ENCODE results near the gene ARID5A. TPM values are rescaled to one million over a fixed set of nuclear protein-coding genes. Genes with fewer than 3 reads are reported as not detected.

The ARID5A gene
- total RNA-seq, 1 donor from 2014 or later: 9.6 TPM

DNA sequence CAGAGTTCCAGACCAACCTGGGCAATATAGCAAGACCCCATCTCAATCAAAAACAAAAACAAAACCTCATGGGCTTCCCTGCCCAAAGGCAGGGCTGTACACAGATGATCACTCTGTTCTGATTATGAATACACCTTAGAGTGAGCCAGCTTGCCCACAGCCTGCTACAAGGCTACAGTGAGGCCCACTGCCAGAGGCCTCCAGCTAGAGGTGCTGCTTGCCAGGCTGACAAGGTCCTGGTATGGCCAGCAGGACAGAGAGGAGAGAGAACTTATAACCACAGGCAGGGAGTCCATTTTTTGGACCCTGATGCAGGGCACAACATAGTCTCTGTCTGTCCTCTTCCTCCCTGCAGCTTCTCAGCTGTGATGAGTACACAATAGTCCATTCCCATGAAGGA is 60.0 kb downstream of the ARID5A start:
- no peak for DNase-seq (ENCODE audit: low read depth in 2 of 2)

DNA sequence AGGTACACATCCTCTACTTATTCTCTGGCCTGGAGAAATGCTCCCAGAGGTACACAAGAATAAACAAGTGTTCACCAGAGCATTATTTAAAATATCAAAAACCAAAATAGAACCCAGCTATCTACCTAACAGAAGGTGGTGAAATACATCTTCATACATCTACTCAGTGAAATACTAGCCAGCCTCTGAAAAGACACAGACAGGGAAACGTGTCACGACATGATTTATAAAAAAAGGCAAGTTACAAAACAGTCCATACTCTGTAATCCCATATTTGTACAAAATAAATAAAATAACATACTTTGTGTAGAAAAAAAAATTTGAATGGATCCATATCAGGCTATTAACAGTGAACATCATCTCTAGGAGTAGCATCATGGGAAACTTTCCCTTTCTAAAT is 63.4 kb downstream of the ARID5A start:
- DNase-seq (ENCODE audit: low read depth in 2 of 2): no peak

GRCh38 chr2:96601382-96602292 is 65.1 kb downstream of the ARID5A start:
- DNase-seq (ENCODE audit: low read depth in 2 of 2): no peak

Other genes with a start within 250 kb of the ARID5A start
- gene SNRNP200, start 231.2 kb upstream of the ARID5A start, total RNA-seq: 47.8 and 65.4 TPM in 2 replicates
- 4.0 and 4.4 TPM in 2 replicates for gene ITPRIPL1, start 211.4 kb upstream of the ARID5A start, total RNA-seq
- gene NCAPH, start 201.0 kb upstream of the ARID5A start, total RNA-seq: 7.6 and 16.3 TPM in 2 replicates
- gene NEURL3, start 31.4 kb upstream of the ARID5A start, total RNA-seq: 0.13 TPM in 2 replicates
- 18.5 and 26.3 TPM in 2 replicates for gene KANSL3, start 101.6 kb downstream of the ARID5A start, total RNA-seq
- gene FER1L5, start 106.0 kb downstream of the ARID5A start, total RNA-seq: not detected in 2 replicates
- 14.8 and 20.6 TPM in 2 replicates for gene LMAN2L, start 203.3 kb downstream of the ARID5A start, total RNA-seq
- gene CNNM4, start 224.2 kb downstream of the ARID5A start, total RNA-seq: 1.3 and 2.3 TPM in 2 replicates